K562 (cell line): Measurements from ENCODE around the gene HOXA7.

Experiments used
- EHMT2 ChIP-seq: fragments of 450-650 bp; IDR thresholded peaks from 2 replicates; pipeline ENCODE4 v1.6.1; 2018; ENCODE audit warnings: antibody characterized with exemption
- HNRNPLL ChIP-seq: fragments of 200-400 bp; formaldehyde crosslinking; IDR thresholded peaks from 2 replicates; pipeline ENCODE4 v1.6.1; 2017; ENCODE audit warnings: low read length, low read depth, mild to moderate bottlenecking; ENCODE audit not compliant: poor library complexity, severe bottlenecking
- NCOA6 ChIP-seq: fragments of 450-650 bp; IDR thresholded peaks from 2 replicates; pipeline ENCODE4 v1.6.1; 2017; ENCODE audit warnings: mild to moderate bottlenecking
- RAD21 ChIP-seq, 2 experiments: fragments of 250-450 bp in 1 of 2; fragments of 450-650 bp in 1 of 2; sonication (Bioruptor Pico) in 1 of 2; formaldehyde crosslinking in 1 of 2; IDR thresholded peaks in 1 of 2; conservative IDR thresholded peaks in 1 of 2; 2 replicates each; pipeline versions ENCODE4 v1.4.0 to v1.8.0; 2020 to 2022; ENCODE audit warnings: mild to moderate bottlenecking in 2 of 2, moderate library complexity in 1 of 2
- SMAD1 ChIP-seq: fragments of 150-350 bp; IDR thresholded peaks from 2 replicates; pipeline ENCODE4 v1.6.1; 2014; ENCODE audit warnings: low read length, low read depth; ENCODE audit not compliant: partially characterized antibody
- ZNF232 ChIP-seq: sonication (generic); formaldehyde crosslinking; IDR thresholded peaks from 2 replicates; pipeline ENCODE4 v1.8.0; 2022; ENCODE audit warnings: mild to moderate bottlenecking, missing genetic modification reagents
- ZNF274 ChIP-seq: IDR thresholded peaks from 2 replicates; pipeline ENCODE4 v1.6.1; 2011; ENCODE audit warnings: low read depth, mild to moderate bottlenecking, low read length, moderate library complexity, borderline replicate concordance
- ZNF707 ChIP-seq: fragments of 250-450 bp; sonication (Bioruptor Pico); conservative IDR thresholded peaks from 2 replicates; pipeline ENCODE4 v1.8.0; 2022; ENCODE audit warnings: inconsistent platforms, mild to moderate bottlenecking, moderate library complexity
- TF ChIP-seq, protein P1 (sequence below): fragments of 450-650 bp; conservative IDR thresholded peaks from 2 replicates; pipeline ENCODE4 v1.6.1; 2016; ENCODE audit warnings: missing genetic modification characterization, low read depth, mild to moderate bottlenecking, missing compliant biosample characterization, moderate library complexity
- TF ChIP-seq, protein P2 (sequence below): fragments of 250-450 bp; sonication (Bioruptor Pico); IDR thresholded peaks from 2 replicates; pipeline ENCODE4 v1.4.0; 2020; ENCODE audit warnings: mild to moderate bottlenecking

DNA sequence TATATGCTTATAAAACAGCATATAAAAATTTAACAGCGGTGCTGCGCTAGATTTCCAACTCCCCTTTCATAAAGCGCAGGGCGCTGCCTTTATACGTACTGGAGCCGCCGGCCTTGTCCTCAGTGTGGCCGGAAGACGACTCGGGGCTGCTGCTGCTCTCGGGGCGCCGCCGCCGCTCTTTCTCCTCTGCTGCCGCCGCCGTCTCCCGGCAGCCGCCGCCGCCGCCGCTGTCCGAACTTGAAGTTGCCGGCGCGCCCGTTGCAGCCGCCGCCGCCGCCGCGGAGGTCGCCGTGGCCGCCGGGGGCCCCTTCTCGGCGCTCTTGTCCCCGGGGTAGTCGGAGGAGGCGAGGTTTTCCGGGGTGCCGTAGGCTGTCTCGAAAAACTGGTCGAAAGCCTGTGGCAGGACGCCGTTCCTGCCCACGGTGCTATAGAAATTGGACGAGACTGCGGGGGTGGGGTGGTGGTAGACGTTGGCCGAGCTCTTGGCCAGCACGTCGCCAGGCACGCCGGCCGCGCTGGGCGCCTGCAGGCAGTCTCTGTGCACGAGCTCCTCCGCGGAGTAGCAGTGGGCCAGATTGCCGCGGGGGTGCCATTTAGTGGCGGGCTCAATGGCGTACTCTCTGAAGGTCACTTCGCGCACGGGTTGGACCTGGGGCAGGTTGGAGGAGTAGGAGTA, 28.0 kb upstream of the HOXA7 start:
- TF ChIP-seq RAD21 (CRISPR knock-in tag; conservative IDR thresholded peaks at IDR 0.05 in 1 of 2, IDR thresholded peaks at IDR 0.05 in 1 of 2) (no peak), ZNF707 (CRISPR knock-in tag) (no peak), ZNF274 (no peak), HNRNPLL (no peak), EHMT2 (no peak), NCOA6 (no peak), SMAD1 (no peak), ZNF232 (CRISPR knock-in tag) (no peak)
- TF ChIP-seq, protein P1, sequence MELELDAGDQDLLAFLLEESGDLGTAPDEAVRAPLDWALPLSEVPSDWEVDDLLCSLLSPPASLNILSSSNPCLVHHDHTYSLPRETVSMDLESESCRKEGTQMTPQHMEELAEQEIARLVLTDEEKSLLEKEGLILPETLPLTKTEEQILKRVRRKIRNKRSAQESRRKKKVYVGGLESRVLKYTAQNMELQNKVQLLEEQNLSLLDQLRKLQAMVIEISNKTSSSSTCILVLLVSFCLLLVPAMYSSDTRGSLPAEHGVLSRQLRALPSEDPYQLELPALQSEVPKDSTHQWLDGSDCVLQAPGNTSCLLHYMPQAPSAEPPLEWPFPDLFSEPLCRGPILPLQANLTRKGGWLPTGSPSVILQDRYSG (tag) = no peak
- TF ChIP-seq, protein P2, sequence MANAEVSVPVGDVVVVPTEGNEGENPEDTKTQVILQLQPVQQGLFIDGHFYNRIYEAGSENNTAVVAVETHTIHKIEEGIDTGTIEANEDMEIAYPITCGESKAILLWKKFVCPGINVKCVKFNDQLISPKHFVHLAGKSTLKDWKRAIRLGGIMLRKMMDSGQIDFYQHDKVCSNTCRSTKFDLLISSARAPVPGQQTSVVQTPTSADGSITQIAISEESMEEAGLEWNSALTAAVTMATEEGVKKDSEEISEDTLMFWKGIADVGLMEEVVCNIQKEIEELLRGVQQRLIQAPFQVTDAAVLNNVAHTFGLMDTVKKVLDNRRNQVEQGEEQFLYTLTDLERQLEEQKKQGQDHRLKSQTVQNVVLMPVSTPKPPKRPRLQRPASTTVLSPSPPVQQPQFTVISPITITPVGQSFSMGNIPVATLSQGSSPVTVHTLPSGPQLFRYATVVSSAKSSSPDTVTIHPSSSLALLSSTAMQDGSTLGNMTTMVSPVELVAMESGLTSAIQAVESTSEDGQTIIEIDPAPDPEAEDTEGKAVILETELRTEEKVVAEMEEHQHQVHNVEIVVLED (CRISPR knock-in tag) = no peak
